Ammon's horn (tissue), 1 donor: ENCODE measurements around the gene ORM2.
"Not testable (repeated sequence)": the region's sequence is repeated elsewhere in the genome, so short reads cannot be mapped to it uniquely, and the experiment has no call there.

Source experiments
- DNase-seq: peaks from one replicate; pipeline ENCODE4 v3.0.0-alpha.2; 2016; ENCODE audit warnings: low spot score

ORM2 gene

DNA sequence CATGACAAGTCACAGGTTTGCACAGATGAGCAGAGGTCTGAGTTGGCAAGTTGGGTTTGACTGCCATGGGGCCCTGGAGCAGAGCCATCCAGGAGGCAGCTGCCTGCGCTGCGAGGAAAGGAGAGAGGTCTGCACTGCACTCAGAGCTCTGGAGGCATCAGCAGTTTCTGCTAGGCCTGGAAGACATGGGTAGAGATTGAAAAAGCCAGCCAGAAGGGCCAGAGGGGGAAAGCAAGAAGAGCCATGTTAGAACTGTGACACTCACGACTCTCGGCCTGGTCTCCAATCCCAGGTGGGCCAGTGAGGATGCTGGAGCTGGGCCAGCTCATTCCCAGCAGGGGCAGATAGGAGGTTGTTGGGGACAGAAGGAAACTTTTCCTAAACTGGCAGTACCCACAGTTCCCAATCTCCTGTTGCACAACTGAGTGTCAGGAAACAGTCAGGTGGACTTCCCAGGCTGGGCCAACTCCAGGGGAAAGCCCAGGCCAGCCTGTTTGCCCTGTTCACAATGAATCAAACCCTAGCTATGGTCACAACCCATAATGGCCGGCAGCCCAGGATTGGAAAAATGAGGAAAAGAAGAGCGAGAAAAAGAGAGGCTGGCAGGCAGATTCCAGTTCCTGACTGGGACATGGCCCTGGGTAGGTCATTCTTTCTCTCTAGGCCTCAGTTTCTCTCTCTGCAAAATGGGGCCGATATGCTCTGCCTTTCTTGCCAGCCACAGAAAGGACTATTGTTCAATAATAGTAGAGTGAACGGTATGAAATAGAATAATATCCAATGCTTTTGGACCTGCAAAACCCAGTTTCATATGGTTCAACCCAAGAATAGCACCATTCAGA is 14.6 kb upstream of the ORM2 start:
- DNase-seq, result no peak

DNA sequence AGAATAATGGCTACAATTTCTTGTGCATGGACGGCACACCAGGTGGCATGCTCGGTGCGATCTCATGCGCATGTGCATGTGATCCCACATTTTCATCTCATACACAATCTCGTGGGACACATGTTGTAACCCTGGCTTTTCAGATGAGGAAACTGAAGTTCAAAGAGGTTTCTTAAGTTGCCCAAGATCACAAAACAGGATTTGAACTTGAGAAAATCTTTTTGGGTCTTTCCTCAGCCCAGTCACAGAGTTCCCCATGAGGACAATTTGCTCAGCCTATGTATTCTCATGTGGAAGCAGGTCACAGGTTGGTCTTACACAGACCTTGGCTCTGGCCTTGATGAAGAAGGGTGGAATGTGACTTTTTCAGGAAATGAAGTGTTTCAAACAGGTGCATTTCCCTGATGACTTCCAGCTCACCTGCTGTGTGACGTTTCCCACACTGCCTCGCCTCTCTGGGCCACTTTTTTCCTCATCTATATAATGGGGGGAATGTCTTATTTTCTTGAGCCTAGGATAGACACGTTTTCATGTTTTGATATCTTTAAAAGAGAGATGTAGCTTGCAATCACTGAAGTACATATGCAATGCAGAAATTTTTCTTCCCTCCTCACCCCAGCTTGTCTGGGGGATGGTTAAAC is 13.8 kb upstream of the ORM2 start:
- DNase-seq, result no peak

DNA sequence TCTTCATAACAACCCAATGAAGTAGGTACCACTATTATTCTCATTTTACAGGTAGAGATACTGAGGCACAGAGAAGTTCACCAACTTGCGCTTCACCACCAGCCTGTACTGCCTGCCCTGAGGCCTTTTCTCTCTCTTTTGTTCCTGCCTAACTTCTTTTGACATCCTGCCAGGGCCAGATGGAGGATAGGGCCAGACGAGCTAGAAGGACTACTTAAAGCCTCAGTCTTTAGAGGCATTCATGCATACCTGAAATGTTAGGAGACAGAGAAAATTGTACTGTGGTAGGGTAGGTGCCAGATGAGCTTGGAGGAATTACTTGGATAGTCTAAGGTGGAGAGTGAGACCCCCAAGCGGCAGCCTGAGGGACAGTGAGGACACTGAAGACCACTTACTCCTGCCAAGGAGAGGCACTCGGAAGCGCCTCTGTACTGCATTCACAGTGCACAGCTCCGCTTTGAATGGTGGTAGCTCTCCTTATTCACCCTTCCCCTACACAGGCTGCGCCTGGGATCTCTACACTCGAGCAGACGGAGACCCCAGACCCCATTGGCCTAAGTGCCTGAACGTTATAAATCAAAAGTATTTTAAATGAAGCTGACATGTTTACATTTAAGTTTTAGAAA is 13.0 kb upstream of the ORM2 start:
- no peak for DNase-seq

DNA sequence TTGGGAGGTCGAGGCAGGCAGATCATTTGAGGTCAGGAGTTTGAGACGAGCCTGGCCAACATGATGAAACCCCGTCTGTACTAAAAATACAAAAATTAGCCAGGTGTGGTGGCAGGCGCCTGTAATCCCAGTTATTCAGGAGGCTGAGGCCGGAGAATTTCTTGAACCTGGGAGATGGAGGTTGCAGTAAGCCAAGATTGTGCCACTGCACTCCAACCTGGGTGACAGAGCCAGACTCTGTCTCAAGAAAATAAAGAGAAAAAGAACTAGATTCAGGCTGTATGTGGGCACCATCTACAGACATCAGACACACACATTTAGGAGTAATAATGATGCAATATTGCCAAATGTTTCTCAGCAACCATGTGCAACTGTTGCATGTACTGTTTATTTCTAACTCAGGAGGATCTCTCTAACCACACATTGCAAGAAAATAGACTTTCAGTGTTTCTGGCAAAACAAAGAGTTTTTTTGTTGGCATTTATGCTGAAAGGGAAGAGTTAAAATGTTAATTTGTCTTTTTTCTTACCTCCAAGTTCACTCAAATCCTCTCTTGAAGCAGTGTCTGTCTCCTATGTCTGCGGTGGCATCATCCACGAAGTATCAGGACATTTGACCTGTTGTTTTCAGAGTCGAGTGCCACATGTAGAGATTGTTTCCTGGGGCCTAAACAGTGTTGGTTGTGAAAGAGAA is 11.9 kb upstream of the ORM2 start:
- peak; percentile 47 for DNase-seq

DNA sequence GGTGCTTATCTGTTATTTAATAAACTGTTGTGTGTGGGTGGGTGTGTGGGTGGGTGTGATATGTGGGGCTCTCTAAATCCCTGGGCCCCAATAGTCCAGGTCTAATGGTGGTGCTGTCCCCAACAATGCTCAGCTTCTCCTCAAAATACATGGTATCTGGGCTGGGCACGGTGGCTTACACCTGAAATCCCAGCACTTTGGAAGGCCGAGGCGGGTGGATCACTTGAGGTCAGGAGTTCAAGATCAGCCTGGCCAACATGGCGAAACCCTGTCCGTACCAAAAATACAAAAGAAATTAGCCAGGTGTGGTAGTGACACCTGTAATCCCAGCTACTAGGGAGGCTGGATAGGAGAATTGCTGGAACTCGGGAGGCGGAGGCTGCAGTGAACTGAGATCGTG is 11.3 kb upstream of the ORM2 start:
- no peak for DNase-seq

DNA sequence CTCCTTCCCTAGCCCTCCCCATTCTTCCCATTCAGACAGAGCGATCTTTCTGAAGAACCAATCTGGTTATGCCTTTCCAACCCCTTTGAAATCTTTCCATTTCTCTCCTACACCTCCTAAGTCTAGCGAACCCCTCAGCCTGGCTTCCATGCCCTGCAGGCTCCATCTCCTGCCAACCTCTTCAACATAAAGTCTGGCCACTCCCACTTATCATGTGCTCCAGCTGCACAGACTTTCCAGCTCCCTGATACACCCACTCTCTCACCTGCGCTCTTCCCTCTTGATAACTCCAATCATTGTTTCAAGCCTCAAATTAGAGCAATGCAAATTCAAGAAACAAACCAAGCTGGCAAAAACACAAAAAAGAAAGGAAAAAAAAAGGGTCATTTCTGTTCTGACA is 10.5 kb upstream of the ORM2 start:
- no peak for DNase-seq

DNA sequence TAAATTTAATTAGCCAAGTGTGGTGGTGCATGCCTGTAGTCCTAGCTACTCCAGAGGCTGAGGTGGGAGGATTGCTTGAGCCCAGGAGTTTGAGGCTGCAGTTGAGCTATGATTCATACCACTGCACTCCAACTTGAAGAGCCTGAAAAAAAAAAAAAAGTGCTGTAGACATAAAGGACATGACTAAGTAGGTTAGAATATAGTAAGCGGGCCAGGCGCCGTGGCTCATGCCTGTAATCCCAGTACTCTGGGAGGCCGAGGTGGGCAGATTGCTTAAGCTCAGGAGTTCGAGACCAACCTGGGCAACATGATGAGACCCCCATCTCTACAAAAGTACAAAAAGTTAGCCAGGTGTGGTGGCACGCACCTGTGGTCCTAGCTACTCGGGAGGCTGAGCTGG is 9.0 kb upstream of the ORM2 start:
- DNase-seq, result not testable (repeated sequence)

DNA sequence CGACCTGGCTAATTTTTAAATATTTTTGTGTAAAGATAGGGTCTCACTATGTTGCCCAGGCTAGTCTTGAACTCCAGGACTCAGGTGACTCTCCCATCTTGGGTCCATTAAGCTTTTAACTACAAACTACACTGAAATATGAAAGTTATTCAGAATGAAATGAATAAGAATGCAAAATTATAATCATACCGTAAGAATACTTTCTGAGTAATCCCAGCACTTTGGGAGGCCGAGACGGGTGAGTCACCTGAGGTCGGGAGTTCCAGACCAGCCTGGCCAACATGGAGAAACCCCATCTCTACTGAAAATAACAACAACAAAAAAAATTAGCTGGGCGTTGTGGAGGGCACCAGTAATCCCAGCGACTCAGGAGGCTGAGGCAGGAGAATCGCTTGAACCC is 7.9 kb upstream of the ORM2 start:
- DNase-seq, result no peak

DNA sequence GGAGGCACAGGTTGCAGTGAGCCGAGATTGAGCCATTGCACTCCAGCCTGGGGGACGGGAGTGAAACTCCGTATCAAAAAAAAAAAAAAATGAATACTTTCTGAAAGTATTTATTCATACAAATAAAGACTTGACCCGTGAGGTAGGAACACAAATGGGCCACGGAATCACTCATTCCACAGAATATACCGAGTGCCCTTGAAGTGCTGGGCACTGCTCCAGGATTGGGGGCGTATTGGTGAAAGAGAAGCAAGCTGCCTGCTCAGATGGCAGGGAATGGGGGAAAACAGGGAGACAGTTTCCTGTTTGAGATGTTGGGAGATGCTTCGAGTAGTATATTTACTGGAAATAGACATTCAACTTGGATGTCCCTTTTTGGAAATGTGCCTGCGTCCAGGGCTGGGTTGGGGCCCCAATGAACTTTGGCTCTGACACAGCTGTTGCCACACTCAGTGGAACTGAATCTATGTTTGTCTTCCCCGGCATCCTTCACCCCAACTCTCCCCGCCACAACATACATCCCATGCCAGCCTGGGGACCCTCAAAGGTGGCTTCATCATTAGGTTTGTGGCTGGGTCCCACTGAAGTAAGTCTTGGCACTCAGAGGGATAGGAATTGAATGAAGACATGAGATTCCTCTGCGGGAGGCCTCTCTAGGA is 7.4 kb upstream of the ORM2 start:
- DNase-seq, result not testable (repeated sequence)

DNA sequence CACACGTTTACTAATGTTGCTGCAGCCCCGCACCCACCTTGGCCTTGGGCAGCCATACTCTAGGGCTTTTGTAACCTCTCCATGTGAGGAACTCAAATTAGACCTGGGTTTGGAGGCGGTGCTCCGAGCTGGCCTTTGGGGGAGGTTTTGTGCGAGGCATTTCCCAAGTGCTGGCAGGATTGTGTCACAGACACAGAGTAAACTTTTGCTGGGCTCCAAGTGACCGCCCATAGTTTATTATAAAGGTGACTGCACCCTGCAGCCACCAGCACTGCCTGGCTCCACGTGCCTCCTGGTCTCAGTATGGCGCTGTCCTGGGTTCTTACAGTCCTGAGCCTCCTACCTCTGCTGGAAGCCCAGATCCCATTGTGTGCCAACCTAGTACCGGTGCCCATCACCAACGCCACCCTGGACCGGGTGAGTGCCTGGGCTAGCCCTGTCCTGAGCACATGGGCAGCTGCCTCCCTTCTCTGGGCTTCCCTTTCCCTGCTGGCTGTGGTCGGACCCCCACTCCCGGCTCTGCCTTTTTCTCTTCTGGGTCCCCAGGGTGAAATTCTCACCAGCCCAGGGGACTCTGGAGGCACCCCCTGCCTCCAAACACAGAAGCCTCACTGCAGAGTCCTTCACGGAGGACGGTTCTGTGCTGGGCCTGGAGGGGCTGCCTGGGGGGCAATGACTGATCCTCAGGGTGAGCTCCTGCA is 6.7 kb upstream of the ORM2 start, which contains the start of gene ORM1:
Gene ORM1, plus strand, starts transcription at position 268 of the 701 bp plus-strand sequence. Its CDS starts 36 bp downstream, at position 304.
- DNase-seq, result not testable (repeated sequence)

DNA sequence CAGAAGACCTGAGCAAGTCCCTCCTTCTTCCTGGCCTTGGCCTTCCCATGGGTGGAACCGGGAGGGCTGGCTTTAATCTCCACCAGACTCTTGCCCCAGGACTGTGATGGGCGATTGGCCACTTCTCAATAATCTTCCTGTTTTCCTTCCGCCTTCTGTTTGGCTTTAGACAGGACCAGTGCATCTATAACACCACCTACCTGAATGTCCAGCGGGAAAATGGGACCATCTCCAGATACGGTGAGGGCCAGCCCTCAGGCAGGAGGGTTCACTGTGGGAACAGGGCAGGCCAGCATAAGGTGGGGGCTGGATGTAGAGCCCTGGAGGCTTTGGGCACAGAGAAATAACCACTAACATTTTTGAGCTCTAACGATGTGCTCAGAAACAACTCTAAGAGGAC is 5.8 kb upstream of the ORM2 start:
- not testable (repeated sequence) for DNase-seq

DNA sequence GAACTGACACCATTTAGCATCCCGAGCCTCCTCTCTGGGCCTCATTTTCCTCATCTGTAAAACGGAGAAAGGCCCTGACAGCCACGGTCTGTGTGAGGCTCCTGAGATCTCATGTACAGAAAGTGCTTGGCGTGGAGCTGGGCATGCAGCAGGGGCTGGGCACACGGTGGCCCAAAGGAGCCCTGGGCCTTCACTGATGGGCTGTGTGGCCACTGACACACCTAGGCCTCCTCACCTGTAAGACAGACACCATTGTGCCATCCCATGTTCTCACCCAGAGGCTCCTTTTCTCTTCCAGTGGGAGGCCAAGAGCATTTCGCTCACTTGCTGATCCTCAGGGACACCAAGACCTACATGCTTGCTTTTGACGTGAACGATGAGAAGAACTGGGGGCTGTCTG is 5.2 kb upstream of the ORM2 start:
- no peak for DNase-seq

DNA sequence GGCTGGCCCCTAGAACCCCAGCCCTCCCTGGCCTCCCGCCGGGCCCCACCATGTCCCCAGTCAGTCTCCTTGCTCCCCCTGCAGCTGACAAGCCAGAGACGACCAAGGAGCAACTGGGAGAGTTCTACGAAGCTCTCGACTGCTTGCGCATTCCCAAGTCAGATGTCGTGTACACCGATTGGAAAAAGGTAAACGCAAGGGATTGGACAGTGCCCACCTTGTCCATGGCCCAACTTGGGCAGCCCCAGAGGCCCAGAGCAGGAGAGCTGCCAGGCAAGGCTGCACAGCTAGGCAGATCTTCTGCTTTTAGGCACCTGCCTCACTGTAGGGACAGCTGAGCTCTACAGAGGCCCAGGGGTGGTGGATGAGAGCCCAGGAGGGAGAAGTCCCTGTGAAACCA is 4.7 kb upstream of the ORM2 start:
- DNase-seq, result not testable (repeated sequence)

DNA sequence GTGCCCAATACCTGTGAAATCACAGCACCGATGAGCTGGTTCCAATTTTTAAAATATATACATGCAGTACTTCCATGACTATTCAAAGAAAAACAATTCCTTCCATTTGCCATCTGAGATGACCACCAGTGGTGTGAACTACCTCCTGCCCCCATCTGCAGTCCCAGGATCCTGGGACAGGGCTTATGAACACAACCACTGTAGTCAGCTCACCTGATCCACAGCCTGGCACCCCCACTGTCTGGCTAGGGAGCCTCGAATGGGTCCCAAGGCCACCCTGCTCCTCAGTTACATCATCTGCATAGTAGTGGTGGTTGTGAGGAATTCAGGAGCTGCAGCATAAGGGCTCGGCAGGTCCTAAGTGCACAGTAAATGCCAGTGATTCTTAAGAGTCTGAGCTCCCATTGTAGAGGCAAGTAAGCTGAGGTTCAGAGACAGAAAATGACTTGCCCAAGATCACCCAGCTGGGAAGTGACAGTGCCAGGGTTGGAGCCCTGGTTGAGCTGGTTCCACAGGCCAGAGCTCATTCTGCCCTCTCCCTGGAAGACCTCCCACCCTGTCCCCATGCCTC is 3.9 kb upstream of the ORM2 start:
- DNase-seq, result not testable (repeated sequence)

DNA sequence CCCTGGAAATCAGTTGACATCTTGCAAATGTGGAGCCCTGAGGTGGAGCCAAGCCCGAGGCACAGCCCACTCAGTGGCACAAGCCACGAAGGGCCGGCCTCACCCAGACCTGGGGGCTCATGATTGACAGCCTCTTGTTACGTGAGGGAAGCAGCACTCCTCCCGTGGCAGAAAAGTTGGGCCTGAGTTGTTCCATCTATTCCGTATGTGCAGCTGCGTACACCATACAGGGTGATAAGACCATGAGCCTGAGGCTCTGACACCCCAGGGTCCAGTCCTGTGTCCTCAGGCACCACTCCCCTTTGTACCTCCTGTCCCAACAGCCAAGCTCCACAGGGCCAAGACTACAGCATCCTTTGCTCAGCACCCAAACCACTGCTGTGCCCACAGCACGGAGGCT is 1.9 kb upstream of the ORM2 start:
- no peak for DNase-seq

DNA sequence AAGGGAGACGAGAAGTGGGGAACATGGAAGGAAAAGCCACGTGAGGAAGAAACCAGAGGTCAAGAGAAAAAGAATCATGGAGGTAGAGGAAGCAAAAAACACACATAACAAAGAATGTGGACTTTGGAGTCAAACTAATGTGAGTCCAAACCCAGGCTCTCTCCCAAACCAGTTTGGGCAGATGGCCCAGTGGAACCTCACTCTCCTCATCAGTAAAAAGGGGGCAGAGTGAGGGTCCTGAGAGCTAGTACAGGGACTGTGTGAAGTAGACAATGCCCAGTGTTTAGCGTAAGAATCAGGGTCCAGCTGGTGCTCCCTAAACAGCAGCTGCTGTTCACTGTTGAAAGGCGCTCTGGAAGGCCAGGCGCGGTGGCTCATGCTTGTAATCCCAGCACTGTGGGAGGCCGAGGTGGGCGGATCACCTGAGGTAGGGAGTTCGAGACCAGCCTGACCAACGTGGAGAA is 1.3 kb upstream of the ORM2 start:
- not testable (repeated sequence) for DNase-seq

DNA sequence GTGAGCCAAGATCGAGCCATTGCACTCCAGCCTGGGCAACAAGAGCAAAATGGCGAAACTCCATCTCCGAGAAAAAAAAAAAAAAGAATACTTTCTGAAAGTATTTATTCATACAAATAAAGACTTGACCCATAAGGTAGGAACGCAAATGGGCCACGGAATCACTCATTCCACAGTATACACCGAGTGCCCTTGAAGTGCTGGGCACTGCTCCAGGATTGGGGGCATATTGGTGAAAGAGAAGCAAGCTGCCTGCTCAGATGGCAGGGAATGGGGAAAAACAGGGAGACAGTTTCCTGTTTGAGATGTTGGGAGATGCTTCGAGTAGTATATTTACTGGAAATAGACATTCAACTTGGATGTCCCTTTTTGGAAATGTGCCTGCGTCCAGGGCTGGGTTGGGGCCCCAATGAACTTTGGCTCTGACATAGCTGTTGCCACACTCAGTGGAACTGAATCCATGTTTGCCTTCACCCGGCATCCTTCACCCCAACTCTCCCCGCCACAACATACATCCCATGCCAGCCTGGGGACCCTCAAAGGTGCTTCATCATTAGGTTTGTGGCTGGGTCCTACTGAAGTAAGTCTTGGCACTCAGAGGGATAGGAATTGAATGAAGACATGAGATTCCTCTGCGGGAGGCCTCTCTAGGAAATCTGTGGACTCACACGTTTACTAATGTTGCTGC is 588 bp upstream of the ORM2 start:
- not testable (repeated sequence) for DNase-seq

DNA sequence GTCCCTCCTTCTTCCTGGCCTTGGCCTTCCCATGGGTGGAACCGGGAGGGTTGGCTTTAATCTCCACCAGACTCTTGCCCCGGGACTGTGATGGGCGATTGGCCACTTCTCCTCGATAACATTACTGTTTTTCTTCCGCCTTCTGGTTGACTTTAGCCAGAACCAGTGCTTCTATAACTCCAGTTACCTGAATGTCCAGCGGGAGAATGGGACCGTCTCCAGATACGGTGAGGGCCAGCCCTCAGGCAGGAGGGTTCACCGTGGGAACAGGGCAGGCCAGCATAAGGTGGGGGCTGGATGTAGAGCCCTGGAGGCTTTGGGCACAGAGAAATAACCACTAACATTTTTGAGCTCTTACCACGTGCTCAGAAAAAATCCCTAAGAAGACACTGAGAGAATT is 967 bp downstream of the ORM2 start:
- no peak for DNase-seq

DNA sequence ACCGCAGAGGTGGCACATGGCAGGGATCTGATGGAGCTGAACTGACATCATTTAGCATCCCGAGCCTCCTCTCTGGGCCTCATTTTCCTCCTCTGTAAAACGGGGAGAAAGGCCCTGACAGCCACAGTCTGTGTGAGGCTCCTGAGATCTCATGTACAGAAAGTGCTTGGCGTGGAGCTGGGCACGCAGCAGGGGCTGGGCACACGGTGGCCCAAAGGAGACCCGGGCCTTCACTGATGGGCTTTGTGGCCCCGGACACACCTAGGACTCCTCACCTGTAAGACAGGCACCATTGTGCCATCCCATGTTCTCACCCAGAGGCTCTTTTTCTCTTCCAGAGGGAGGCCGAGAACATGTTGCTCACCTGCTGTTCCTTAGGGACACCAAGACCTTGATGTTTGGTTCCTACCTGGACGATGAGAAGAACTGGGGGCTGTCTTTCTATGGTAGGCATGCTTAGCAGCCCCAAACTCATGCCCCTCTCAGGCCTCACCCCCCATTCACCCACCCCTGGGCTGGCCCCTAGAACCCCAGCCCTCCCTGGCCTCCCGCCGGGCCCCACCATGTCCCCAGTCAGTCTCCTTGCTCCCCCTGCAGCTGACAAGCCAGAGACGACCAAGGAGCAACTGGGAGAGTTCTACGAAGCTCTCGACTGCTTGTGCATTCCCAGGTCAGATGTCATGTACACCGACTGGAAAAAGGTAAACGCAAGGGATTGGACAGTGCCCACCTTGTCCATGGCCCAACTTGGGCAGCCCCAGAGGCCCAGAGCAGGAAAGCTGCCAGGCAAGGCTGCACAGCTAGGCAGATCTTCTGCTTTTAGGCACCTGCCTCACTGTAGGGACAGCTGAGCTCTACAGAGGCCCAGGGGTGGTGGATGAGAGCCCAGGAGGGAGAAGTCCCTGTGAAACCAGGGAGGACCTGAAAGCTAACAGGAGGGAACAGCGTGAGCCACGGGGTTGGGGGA is 1.8 kb downstream of the ORM2 start:
- DNase-seq, result not testable (repeated sequence)
